GM12875 (cell line): ENCODE measurements around the gene GRID2.

Source experiments
- H3K4me3 ChIP-seq: one replicate; pipeline ENCODE4 v1.5.1; 2011; ENCODE audit warnings: low read depth, low read length, control low read depth
- CTCF ChIP-seq: IDR thresholded peaks from 2 replicates; pipeline ENCODE4 v1.5.1; 2011; ENCODE audit warnings: low read depth, mild to moderate bottlenecking, control low read depth, inconsistent platforms, low read length, moderate library complexity, borderline replicate concordance; ENCODE audit not compliant: insufficient read depth

Gene GRID2

GRCh38 chr4:92862509-92862908 lies 558.7 kb downstream of the GRID2 start:
- TF ChIP-seq CTCF = no peak
- H3K4me3 ChIP-seq = no peak overlapping the region

DNA sequence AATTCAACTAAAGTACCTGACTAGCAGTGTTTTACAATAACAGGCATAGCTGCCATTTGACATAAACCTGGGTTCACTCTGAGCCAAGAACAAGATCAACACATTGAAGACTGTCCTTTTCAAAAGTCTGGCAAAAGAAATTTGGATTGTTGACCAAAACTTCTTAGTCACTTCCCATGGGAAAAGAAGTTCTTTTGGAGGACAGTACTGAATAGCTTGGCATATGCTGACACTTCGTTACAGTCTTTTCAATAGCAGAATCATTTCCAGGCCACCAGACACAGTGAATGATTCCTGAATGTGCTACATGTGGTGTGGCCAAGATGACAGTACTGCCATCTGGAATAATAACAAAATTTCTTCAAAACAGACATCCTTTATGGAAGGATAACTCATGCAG lies 560.3 kb downstream of the GRID2 start:
- no peak for TF ChIP-seq CTCF
- H3K4me3 ChIP-seq = no peak overlapping the region

- TF ChIP-seq CTCF = no peak
- H3K4me3 ChIP-seq = no peak overlapping the region
Observed at GRCh38 chr4:92872604-92873003, 568.8 kb downstream of the GRID2 start.

DNA sequence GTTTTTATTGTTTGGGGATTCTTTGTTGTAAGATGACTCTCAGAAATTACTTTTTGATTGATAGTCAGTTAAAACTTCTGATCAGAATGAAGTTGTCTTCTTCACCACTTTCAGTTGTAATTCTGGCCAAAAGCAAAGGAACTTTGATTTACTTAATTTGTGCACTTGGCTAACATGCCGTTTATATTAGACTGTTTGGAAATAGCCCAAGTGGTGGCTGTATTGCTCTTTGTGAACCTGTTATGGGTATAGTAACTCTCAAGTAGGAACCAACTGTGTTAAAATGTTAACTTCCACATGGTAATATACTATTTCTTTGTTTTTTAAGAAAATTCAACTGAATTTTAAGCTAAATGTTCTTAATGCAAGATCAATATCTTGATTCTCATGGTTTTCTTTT lies 581.9 kb downstream of the GRID2 start:
- H3K4me3 ChIP-seq = no peak overlapping the region
- TF ChIP-seq CTCF = no peak

DNA sequence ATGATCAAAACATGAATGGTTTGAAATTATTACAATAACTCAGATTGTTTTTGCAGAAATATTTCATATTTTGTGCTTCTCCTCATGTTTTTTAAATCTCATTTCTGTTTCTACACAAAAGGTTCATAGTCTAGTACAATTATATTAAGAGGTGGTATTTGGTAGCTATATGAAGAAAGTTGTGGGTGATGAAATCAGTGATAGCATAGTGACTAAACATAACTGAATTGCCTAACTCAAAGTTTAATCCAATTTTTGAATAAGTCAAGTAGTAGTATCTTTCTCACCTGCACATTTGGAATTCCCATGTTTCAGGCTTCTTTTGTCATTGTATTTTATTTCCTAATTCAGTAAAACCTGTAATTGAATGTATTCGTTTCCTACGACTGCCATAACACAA lies 648.7 kb downstream of the GRID2 start:
- H3K4me3 ChIP-seq = no peak overlapping the region
- TF ChIP-seq CTCF = no peak

- no peak for TF ChIP-seq CTCF
- H3K4me3 ChIP-seq = no peak overlapping the region
Observed at GRCh38 chr4:92952897-92953296, 649.1 kb downstream of the GRID2 start.

DNA sequence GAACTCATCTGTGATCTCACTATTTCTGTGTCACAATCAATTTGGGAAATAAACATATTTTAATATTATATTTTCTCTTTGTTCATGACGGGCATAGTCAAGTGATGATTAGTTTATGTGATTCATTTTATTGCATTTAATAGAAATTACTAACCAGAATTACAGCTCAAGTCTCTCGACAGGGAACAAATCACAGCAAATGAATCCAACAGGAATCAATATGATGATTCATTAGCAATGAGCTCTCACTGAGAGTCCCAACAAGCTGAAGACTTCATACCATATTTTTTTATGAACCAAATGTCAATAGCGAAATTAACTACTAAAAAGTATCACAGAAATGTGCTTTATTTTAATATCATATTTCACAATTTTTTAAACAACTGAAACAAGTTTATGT lies 649.7 kb downstream of the GRID2 start:
- H3K4me3 ChIP-seq = no peak overlapping the region
- TF ChIP-seq CTCF = no peak
